ENCODE results near the gene WDFY4. TPM values are rescaled to one million over a fixed set of nuclear protein-coding genes. Genes with fewer than 3 reads are reported as not detected.

Gene WDFY4
- polyA plus RNA-seq, 1 donor (not counting 4 experiments of a cell fraction or from before 2014, with no cell fraction given): 0.04 TPM

GRCh38 chr10:48895803-48896195 lies 211.1 kb downstream of the WDFY4 start:
- Histone ChIP-seq H3K4me2 (ENCODE audit: control insufficient read depth, extremely low read depth, insufficient read depth, low read depth, low read length) (no peak overlapping the region), H4K20me1 (ENCODE audit: control insufficient read depth, extremely low read depth, insufficient read depth, low read length) (no peaks in the 10 kb centered on the region), H3K36me3 (ENCODE audit: control insufficient read depth in 2 of 2, extremely low read depth in 1 of 2, insufficient read depth in 2 of 2, low read length in 2 of 2) (no peaks in the 10 kb centered on the region), H2AFZ (ENCODE audit: control insufficient read depth, low read length) (no peak overlapping the region), H3K4me1 (ENCODE audit: control insufficient read depth, extremely low read depth, insufficient read depth, low read length) (no peaks in the 10 kb centered on the region), H3K27ac (ENCODE audit: control insufficient read depth, insufficient read depth, low read length) (no peak overlapping the region), H3K9me3 (ENCODE audit: control insufficient read depth, low read depth, low read length) (no peaks in the 10 kb centered on the region), H3K9ac (ENCODE audit: control insufficient read depth, extremely low read depth, insufficient read depth, low read length) (no peak overlapping the region), H3K9me1 (ENCODE audit: control insufficient read depth, extremely low read depth, insufficient read depth, low read length) (no peaks in the 10 kb centered on the region), H3K4me3 (ENCODE audit: control insufficient read depth in 2 of 3, extremely low read depth in 1 of 3, insufficient read depth in 2 of 3, low read depth in 1 of 3, low read length in 3 of 3) (no peak overlapping the region), H3K79me2 (ENCODE audit: control insufficient read depth, insufficient read depth, low read length) (no peaks in the 10 kb centered on the region), H3K27me3 (ENCODE audit: control insufficient read depth, extremely low read depth, insufficient read depth, low read length) (no peaks in the 10 kb centered on the region)
- FAIRE-seq (no peak), DNase-seq (ENCODE audit: low read depth, low spot score) (no peak)
- dilution Hi-C loops (cut with MboI; ENCODE audit: extremely low pct_ligation_motif_present, low sequenced_read_pairs): no loop called here
- no peak for TF ChIP-seq CTCF (optimal IDR thresholded peaks at IDR 0.05 in 1 of 3, IDR thresholded peaks at IDR 0.05 in 1 of 3, conservative IDR thresholded peaks at IDR 0.05 in 1 of 3; ENCODE audit: extremely low read depth in 1 of 3, insufficient read depth in 2 of 3, low read length in 3 of 3)
- TF ChIP-seq EZH2 (IDR thresholded peaks at IDR 0.05; ENCODE audit: low read length): no peak

GRCh38 chr10:48896756-48897440 lies 212.2 kb downstream of the WDFY4 start:
- H3K79me2 ChIP-seq (ENCODE audit: control insufficient read depth, insufficient read depth, low read length): no peaks in the 10 kb centered on the region
- H3K4me3 ChIP-seq (ENCODE audit: control insufficient read depth in 2 of 3, extremely low read depth in 1 of 3, insufficient read depth in 2 of 3, low read depth in 1 of 3, low read length in 3 of 3): no peak overlapping the region
- no peaks in the 10 kb centered on the region for H3K9me3 ChIP-seq (ENCODE audit: control insufficient read depth, low read depth, low read length)
- FAIRE-seq: no peak
- H2AFZ ChIP-seq (ENCODE audit: control insufficient read depth, low read length): no peak overlapping the region
- H3K4me1 ChIP-seq (ENCODE audit: control insufficient read depth, extremely low read depth, insufficient read depth, low read length): no peaks in the 10 kb centered on the region
- TF ChIP-seq EZH2 (IDR thresholded peaks at IDR 0.05; ENCODE audit: low read length) (no peak), CTCF (optimal IDR thresholded peaks at IDR 0.05 in 1 of 3, IDR thresholded peaks at IDR 0.05 in 1 of 3, conservative IDR thresholded peaks at IDR 0.05 in 1 of 3; ENCODE audit: extremely low read depth in 1 of 3, insufficient read depth in 2 of 3, low read length in 3 of 3) (no peak)
- dilution Hi-C loops (cut with MboI; ENCODE audit: extremely low pct_ligation_motif_present, low sequenced_read_pairs): no loop called here
- H3K9me1 ChIP-seq (ENCODE audit: control insufficient read depth, extremely low read depth, insufficient read depth, low read length): no peaks in the 10 kb centered on the region
- no peak for DNase-seq (ENCODE audit: low read depth, low spot score)
- no peak overlapping the region for H3K27ac ChIP-seq (ENCODE audit: control insufficient read depth, insufficient read depth, low read length)
- H3K9ac ChIP-seq (ENCODE audit: control insufficient read depth, extremely low read depth, insufficient read depth, low read length): no peak overlapping the region
- H3K27me3 ChIP-seq (ENCODE audit: control insufficient read depth, extremely low read depth, insufficient read depth, low read length): no peaks in the 10 kb centered on the region
- H4K20me1 ChIP-seq (ENCODE audit: control insufficient read depth, extremely low read depth, insufficient read depth, low read length): no peaks in the 10 kb centered on the region
- no peaks in the 10 kb centered on the region for H3K36me3 ChIP-seq (ENCODE audit: control insufficient read depth in 2 of 2, extremely low read depth in 1 of 2, insufficient read depth in 2 of 2, low read length in 2 of 2)
- no peak overlapping the region for H3K4me2 ChIP-seq (ENCODE audit: control insufficient read depth, extremely low read depth, insufficient read depth, low read depth, low read length)

Data from keratinocyte (primary cell).